Measurements from ENCODE around the gene SP3.
A peak's percentile ranks its signal among the peaks of the same experiment; 100 is the strongest.

SP3 gene

DNA sequence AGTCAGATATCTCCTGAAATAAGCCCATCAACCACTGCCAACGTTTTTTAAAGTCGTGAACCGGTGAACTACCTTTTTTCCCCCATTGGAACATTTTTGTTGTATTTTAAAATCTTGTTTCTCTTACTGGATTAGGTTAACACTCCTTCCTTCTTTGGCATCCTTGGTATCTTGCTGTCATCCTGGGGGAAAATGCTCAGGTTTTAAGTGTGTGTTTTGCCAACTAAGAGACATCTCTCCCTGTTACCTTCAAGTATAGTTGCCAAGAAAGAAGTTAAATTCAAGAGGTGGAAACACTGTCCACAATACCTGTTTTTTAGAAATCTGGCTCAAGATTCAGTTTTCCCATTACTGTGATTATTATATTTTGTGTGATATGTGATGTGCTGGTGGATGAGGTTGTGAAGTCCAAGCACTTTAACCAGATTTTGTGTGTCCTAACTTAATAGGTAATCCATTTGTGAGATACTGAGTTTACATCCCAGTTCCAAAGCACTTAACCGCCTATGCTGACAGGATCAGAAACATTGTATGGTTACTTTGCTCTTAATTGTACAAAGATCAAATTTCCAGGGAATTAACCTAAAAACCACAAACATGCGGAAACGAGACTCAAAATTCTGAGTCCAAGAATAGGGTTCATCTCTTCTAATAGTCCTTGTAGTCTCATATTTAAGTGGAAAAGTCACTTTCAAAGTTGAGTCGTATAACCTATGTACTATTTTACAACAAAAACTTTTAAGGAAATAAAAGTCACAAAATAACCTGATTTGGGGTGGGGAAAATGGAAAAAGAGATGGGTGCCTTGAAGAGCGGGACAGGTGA, 1.3 kb upstream of the SP3 start:
- no peak for DNase-seq

DNA sequence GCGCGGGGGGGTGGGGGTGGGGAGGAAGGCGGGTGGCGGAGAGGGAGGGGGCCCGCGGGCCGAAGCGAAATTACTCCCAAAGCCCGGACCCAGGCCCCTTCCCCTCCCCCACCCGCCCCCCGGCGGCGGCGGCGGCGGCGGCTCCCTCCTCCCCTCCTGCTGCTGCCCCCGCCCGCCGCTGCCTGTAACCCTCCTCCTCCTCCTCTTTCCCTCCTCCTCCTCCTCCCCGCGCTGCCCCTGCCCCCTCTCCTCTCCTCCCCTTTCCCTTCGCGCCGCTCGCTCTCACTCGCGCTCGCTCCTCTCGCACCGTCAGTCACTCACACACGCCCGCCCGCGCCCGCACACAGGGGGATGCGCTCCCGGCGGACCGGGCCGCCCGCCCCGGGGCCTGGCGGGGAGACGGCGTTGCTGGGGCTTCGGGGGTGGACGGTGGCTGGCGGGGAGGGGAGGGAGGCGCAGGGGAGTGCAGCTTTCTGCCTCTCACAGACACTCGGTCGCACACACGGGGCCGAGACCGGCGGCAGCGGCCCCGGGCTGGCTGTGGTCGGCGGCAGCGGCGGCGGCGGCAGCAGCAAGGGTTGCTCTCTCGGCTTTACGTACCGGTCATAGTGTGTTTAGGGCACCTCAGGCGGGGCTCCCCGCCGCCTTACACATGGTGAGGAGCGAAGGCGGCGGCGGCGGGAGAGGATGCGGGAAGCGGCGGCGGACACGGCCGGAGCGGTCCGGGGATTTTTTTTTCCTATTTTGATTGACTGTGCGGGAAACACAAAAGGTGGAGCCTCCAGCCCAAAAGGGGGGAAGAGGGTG, 405 bp downstream of the SP3 start:
- DNase-seq: peak; percentile 79

DNA sequence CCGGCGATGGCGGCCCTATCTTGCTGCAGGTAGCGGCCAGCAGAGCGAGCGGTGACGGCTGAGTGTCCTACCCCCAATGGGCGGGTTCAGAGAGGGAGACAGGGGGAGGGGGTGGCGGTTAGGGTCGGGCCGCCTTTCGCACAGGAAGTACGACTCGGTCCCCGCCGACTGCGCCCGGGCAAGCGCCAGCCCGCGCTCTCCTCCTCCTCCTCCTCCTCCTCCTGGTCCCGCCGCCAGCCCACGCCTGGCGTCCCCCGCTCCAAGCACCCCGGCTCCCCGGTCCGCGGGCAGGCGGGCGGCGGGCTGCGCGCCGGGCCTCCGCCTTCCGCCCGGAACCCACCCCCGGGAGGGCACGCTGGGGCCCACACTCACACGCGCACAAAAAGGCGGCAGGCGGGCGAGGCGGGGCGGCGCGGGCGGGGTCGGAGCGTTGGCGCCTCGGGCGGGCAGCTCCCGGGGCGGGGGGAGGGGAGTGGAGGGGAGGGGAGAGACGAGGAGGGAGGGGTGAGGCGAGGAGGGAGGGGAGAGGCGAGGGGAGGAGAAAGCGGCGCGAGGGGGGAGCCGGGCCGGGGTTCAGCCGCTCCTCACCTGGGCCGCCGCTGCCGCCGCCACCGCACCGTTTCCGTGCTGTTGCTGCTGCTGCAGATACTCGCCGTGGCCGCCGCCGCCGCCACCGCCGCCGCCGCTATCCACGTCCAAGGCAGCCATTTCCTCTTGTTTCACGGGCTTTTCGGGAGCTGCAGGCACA, 1.2 kb downstream of the SP3 start:
- DNase-seq: peak; percentile 87

DNA sequence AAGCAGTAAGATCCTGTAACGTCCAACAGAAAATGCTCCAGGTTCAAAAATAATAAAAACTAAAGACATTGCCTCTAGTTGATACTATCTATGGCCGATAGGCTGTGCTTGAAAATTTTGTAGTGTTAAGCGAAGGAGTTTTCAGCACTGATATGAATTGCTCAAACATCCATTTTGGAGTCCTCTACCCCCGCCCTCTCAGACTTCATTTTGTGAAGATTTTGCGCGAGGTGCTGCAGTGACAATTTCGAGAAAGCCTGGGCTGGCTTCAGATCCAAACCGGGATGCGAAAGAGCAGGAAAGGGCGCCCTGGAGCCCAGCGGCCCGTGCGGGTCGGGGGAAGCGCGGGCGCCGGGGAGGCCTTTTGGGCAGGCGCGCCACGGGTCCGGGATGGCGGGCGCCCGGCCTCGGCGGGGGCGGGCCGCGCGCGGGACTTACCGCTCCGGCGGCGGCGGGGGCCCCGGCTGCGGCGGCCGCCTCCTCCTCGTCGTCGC, 1.8 kb downstream of the SP3 start:
- DNase-seq: no peak

DNA sequence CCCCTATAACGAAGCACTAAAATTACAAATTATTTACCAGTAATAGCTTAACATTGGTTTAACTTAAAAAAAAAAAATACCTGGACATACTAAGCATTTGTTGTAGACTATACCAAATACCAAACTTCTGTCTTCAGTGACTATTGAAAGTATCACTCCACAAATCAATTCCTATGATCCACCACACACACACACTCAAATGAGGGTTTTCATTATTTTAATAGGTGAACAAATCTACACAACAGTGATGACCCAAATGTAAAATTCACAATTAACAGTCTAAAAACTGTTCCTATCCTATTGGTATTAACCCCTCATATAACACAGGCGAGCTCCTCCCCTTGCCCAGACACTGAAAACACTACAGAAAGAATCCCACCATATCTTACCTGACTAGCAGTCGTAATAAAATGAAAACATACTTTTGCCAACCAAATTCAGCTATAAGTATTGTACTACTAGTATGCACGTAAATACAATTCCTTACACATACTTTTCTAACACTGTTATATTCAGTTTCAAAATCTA, 2.5 kb downstream of the SP3 start:
- no peak for DNase-seq

DNA sequence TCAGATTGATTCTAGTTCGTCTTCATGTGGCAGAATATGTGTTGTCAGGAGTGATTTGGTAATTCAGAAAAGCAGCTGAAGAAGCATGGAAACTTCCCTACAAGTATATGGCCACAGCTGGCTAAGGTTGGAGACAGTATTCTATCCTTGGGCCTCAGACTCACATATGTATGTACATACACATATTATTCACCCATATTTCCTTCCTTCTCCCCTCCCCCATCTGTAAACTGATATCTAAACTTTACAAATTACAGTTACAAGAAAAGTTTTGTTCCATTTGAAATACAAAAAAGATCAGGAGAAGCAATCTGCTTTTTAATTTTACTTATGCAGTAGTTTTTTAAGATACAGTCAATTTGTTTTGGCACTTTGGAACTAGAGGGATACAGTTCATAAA, 3.1 kb downstream of the SP3 start:
- no peak for DNase-seq

DNA sequence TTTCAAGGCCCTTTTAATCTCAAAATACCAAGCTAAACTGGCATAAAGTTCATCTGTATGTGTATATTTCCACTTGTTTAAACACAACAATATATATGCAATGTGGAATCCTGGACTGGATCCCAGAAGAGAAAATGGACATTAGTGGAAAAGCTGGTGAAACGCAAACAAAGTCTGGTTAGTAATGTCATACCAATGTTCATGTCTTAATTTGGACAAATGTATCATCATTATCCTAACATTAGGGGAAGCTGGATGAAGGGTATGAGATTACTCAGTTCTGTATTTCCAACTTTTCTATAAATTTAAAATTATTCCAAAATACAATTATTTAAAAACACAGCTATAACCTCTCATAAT, 3.8 kb downstream of the SP3 start:
- DNase-seq: no peak

DNA sequence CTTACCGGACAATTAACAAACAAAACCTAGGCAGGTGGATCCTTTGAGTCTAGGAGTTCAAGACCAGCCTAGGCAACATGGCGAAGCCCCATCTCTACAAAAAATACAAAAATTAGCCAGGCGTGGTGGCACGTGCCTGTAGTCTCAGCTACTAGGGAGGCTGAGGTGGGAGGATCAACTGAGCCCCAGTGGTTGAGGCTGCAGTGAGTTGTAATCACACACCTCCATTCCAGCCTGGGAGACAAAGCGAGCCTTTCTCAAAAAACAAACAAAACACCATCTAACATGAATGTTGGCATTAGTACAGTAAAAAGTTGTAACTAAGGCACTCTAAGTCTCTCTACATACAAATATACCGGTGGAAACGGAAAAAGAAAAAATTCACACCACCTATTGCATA, 5.3 kb downstream of the SP3 start:
- DNase-seq: no peak

DNA sequence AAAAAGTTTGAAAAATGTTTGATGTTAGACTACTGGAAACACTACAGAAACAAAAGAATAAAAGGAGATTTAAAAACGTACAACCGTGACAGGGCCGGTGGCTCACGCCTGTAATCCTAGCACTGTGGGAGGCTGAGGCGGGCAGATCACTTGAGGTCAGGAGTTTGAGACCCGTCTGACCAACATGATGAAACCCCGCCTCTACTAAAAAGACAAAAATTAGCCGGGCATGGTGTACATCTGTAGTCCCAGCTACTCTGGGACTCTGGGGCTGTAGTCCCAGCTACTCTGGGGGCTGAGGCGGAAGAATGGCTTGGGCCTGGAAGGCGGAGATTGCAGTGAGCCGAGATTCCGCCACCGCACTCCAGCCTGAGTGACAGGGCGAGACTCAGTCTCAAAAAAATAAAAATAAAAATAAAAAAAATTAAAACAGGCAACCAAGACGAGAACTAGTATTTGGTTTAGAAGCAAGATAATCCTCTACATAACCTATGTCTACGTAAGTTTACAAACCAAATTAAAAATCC, 5.8 kb downstream of the SP3 start:
- DNase-seq: no peak

DNA sequence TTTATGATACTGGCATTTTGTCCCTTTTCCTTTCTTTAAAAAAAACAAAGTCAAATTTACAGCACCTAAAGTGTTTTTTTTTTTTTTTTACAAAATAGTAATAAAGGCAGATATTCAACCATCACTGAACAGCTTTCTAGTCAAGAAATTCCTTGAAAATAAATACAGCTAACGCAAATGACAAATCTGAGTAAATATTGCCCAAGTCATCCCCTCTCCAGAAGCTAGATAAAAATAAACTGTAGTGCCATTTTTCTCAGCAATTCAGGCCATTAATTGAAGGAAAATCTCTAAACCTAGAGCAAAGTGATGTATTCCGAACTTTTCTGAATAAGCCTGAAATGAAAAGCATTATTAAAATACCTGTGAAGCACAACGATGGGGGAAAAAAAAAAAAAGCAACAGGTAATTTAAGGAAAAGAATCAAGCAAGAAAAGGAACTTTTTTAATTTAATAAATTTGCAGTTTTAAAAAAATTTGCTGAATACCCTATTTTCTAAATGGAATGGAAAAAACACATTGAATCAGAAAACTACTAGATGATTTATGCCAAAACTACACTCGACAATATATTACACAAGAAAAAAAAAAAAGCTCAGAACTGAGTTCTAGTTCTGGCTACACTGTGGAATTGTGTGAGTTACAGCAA, 6.9 kb downstream of the SP3 start:
- DNase-seq: no peak

DNA sequence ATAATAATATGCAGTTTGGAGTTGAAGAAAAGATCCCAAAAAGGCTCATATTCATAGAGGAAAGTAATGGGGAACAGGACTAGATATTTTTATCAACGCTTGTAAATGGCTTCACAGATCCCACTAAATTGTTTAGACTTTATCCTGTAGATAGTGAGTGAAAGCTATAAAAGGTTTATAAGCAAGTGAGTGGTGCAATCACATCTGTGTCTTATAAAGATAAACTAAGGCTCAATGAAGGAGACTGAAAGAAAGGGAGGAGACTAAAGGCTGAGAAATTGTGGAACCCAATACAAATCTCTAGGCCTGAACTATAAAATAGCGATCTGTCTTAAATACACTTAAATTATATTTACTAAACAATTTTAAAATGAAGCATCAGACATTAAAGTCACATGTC, 7.7 kb downstream of the SP3 start:
- DNase-seq: no peak

DNA sequence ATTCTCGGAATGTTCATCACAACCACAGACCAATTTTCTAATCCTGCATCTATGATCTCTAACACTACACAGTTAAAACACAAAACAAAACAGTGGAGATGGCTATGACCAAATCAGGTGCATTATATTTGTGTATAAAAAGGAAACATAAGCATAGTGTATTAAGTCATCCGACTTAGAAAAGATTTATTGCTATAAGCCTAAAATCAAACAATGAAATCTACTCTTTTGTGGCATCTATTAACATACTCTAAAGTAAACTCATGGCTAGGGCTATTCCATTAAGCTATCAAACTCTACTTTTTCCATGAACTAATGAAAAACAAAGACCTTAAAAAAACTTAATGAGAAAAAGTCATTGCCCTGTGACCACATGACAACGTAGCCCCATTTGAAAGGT, 8.7 kb downstream of the SP3 start:
- DNase-seq: no peak

DNA sequence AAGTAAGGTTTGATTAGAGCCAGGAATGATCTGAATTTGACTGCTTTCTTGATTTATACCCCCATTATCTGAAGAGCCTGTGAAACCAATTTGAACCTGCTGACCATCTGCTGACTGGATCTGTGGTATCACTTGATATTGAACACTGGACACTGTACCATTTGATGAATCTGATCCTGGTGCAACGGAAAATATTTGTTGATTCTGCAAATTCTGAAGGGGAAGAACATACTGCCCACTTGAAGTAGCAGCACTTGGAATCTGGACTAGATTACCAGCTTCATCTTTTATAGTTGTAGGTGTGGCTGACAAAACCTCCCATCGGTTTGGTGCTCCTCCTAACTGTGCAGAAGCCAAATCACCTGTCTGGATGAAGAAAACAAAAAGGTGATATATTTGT, 9.3 kb downstream of the SP3 start:
- no peak for DNase-seq

DNA sequence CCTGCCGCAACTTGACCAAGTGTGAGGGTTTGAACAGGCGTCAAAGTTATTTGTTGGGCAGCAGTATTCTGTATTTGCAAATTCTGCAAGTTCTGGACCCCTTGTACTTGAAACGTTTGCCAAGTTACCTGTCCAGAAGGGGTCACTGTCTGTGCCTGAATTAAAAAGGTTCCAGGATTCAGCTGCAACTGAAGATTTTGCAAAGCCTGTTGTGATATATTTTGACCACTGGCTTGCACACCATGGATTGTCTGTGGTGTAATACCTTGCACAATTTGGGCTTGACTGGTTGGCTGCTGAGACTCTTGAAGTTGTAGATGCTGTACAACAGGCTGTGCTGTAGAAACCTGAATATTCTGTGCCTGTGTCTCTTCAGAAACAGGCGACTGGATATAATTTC, 10.2 kb downstream of the SP3 start:
- DNase-seq: no peak

DNA sequence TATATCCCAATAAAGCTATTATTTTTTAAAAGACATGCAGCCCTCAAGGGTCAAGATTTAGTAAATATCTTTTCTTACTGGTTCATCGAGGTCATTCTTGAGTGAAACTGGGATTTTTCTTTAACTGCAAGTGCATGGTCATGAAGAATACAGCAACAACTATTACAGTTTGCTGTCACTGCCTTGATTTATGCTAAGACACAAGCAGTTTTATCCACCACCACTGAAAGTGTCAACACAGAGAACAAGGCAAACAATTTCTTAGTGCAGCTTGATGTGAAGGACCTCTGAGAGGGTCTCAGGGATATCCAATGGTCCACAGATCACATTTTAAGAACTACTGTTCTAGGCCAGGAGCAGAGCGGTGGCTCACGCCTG, 12.1 kb downstream of the SP3 start:
- no peak for DNase-seq

DNA sequence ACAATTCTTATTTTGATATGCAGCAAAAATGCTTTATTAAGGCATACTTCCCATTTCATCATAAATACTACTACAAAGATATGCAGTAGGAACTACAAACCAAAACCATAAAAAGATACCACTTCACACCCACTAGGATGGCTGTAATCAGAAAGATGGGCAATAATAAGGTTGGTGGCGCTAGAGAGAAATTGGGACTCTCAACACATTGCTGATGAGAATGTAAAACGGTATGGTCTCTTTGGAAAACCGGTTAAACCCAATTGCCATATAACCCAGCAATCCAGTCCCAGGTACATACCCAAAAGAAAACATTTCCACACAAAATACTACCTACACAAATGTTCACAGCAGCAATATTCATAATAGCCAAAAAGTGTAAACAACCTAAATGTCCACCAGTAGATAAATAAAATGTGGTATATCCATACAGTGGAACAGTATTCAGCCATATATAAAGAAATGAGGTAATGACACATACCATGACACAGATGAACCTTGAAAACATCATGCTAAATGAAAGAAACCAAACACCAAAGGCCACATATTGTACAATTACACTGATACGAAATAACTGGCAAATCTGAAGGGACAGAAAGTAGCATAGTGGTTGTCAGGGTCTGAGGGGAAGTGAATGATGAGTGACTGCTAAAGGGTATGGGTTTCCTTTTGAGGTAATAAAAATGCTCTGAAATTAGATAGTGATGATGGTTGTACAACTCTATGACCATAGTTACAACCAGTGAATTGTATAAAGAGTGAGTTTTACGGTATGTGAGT, 12.7 kb downstream of the SP3 start:
- no peak for DNase-seq

DNA sequence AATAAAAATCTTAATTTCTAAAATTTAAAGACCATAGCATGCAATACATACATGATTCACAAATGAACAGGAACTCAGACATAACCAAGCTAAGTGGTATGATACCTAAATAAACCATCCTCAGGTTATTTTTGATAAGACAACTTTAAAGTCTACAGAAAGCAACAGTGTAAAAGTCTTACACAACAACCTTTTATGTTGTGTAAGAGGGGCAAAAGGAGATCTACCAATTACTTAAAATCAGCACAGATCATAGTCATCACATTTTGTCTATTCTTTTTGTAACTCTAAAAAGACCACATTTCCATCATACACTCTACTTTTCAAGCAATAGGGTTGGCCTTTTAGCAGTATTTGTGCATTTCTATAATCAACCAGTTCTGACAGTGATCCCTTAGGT, 16.3 kb downstream of the SP3 start:
- DNase-seq: no peak

DNA sequence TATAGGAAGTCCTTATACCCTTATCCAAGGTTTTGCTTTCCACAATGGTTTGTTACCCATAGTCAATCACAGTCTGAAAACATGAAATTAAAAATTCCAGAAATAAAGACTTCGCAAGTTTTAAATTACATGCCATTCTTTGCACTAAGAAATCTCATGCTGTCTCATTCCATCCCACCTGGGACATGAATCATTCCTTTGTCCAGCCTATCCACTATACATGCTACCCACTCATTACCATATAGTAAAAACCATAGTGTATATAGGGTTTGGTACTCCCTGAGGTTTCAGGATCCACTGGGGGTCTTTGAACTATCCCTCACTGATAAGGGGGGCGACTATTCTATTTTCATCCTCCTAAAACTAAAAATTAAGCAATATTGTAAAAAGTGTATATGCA, 17.0 kb downstream of the SP3 start:
- DNase-seq: no peak

DNA sequence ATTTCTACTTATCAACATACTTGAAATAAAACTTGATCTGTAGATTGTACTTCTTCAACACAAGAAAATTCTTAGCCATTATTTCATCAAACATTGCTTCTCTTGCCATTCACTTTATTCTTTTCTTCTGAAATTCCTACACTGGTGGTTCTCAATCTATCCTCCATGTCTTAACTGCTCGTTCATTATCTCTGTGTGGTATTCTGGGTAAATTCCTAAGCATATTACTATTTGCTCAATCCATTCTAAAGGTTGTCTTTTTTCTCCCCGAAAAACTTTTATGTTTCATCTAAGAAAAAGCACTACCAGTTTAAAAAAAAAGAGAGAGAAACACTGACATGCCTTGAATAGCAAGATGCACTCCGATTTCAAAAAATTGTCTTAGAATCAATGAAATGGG, 18.0 kb downstream of the SP3 start:
- no peak for DNase-seq

DNA sequence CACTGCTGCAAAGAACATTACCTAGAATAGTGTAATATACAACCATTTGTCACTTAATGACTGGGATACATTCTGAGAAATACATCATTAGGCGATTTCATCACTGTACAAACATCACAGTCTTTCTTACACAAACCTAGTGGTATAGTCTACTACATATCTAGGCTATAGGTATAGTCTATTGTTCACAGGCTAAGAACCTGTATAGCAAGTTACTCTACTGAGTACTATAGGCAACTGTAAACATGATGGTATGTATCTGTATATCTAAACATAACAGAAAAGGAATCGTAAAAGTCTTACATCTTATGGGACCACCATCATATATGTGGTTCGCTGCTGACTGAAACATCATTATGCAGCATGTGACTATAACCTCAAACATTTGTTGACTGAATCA, 21.4 kb downstream of the SP3 start:
- DNase-seq: no peak

DNA sequence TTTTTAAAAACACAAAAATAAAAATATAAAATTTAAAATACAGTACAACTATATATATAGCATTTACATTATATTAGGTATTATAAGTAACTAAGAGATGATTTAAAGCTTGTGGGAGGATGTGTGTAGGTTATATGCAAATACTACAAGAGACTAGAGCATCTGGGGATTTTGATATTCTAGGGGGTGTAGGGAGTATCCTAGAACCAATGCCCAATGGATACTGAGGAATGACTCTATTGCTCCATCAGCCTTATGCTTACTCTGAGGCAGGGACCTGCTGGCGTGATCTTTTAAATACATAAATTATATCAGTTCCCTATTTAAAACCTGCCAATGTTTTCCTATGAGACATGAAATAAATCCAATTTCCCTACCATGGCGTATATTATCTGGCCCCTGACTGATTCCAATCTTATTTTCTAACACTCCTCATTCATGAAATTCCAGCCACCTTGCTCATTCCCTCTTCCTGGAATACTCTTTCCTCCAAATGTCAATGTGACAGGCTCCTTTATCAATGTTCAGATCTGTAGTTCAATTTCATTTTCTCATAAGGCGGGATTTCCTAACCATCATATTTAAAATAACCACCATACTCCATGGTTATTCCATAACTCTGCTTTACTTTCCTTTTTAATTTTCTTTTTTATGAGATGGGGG, 22.2 kb downstream of the SP3 start:
- DNase-seq: no peak

All from activated effector memory CD4-positive, alpha-beta T cell treated with Interleukin-2 at 50 U/mL for 16 hours (primary cell).